Activated B cell treated with CpG ODN at 0.5 μM for 24 hours (primary cell): Measurements from ENCODE around the gene ABCC5. TPM values are rescaled to one million over a fixed set of nuclear protein-coding genes. Genes with fewer than 3 reads are reported as not detected.

Experiments
- ATAC-seq: fragments of 200-7000 bp; cut with Tn5 transposase; one replicate; pipeline ENCODE4 v1.10.0; 2021; ENCODE audit warnings: low read depth, mild to moderate bottlenecking, moderate library complexity
- CTCF ChIA-PET: fragments of 350-600 bp; sonication (Branson Sonifier 250); formaldehyde crosslinking; loops from one replicate; lab custom pipeline; 2021; ENCODE audit warnings: antibody characterized with exemption; lab: Charles Lee
- POLR2A ChIA-PET: fragments of 350-600 bp; sonication (Branson Sonifier 250); formaldehyde crosslinking; loops from one replicate; lab custom pipeline; 2021; ENCODE audit warnings: antibody characterized with exemption; lab: Charles Lee
- DNase-seq: peaks from one replicate; pipeline ENCODE4 v3.0.0; 2022
- H3K27ac Mint-ChIP-seq: one replicate; pipeline ENCODE4 v1.8.0; 2020; ENCODE audit warnings: mixed read lengths
- H3K27me3 Mint-ChIP-seq: one replicate; pipeline ENCODE4 v1.8.0; 2021; ENCODE audit warnings: mixed read lengths
- H3K36me3 Mint-ChIP-seq: one replicate; pipeline ENCODE4 v1.8.0; 2021; ENCODE audit warnings: low read depth, mixed read lengths
- H3K4me1 Mint-ChIP-seq: one replicate; pipeline ENCODE4 v1.8.0; 2021; ENCODE audit warnings: mixed read lengths
- H3K4me3 Mint-ChIP-seq: one replicate; pipeline ENCODE4 v1.8.0; 2020; ENCODE audit warnings: mild to moderate bottlenecking, mixed read lengths
- H3K9me3 Mint-ChIP-seq: one replicate; pipeline ENCODE4 v1.8.0; 2020; ENCODE audit warnings: mixed read lengths
- CTCF ChIP-seq: fragments of 200-600 bp; IDR thresholded peaks from one replicate; pipeline ENCODE4 v1.8.0; 2022; ENCODE audit warnings: antibody characterized with exemption, mild to moderate bottlenecking
- intact Hi-C: fragments of 100-400 bp; cut with micrococcal nuclease; formaldehyde crosslinking; loops from one replicate; pipeline ENCODE4 v1.15.1; 2024
- total RNA-seq: library from RNA; stranded (reverse); gene quantifications from 2 replicates; pipeline ENCODE4 v1.2.3, GENCODE V29; 2022

Gene ABCC5
- total RNA-seq, 1 donor from 2014 or later = 10.6 TPM

GRCh38 chr3:183913580-183913920 is 104.1 kb downstream of the ABCC5 start:
- Mint-ChIP-seq H3K27me3 (no peaks in the 10 kb centered on the region), H3K27ac (no peak overlapping the region), H3K36me3 (no peaks in the 10 kb centered on the region), H3K4me3 (no peak overlapping the region), H3K9me3 (no peaks in the 10 kb centered on the region), H3K4me1 (no peaks in the 10 kb centered on the region)
- DNase-seq (no peak), ATAC-seq (no peak)
- TF ChIP-seq CTCF = no peak
- intact Hi-C loops = no loop called here
- ChIA-PET POLR2A (no interaction called here), CTCF (no interaction called here)

GRCh38 chr3:183912895-183913579 is 104.6 kb downstream of the ABCC5 start:
- ChIA-PET POLR2A (no interaction called here), CTCF (no interaction called here)
- H3K4me3 Mint-ChIP-seq = no peak overlapping the region
- H3K27me3 Mint-ChIP-seq = no peaks in the 10 kb centered on the region
- ATAC-seq (no peak), DNase-seq (no peak)
- intact Hi-C loops = no loop called here
- H3K36me3 Mint-ChIP-seq = no peaks in the 10 kb centered on the region
- no peak for TF ChIP-seq CTCF
- no peak overlapping the region for H3K27ac Mint-ChIP-seq
- H3K9me3 Mint-ChIP-seq = no peaks in the 10 kb centered on the region
- no peaks in the 10 kb centered on the region for H3K4me1 Mint-ChIP-seq

DNA sequence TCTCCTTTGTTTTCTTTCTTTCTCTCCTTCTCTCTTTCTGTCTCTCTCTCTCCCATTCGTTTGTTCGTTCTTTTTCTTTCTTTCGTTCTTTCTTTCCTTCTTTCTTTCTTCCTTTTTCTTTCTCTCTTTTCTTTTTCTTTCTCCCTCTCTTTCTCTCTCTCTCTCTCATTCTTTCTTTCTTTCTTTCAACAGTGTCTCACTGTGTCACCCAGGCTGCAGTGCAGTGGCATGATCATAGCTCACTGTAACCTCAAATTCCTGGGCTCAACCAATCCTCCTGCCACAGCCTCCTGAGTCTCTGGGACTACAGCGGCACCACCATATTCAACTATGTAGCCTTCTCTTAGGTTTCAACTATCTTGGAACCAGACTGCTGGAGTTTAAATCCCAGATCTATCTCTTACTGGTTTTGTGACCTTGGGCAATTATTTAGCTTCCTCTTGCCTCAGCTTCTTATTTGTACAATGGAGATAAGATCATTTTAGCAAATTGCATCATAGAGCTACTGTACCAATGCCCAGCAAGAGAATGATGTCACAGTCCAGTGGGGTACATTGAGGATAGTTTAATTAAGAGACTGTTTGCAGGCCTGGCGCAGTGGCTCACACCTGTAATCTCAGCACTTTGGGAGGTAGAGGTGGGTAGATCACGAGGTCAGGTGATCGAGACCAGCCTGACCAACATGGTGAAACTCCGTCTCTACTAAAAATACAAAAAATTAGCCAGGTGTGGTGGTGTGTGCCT is 105.7 kb downstream of the ABCC5 start:
- no peak overlapping the region for H3K27ac Mint-ChIP-seq
- no peak for DNase-seq
- TF ChIP-seq CTCF = no peak
- POLR2A ChIA-PET = no interaction called here
- no peaks in the 10 kb centered on the region for H3K36me3 Mint-ChIP-seq
- H3K9me3 Mint-ChIP-seq = no peaks in the 10 kb centered on the region
- no peaks in the 10 kb centered on the region for H3K4me1 Mint-ChIP-seq
- no peak for ATAC-seq
- no peak overlapping the region for H3K4me3 Mint-ChIP-seq
- CTCF ChIA-PET = no interaction called here
- H3K27me3 Mint-ChIP-seq = no peaks in the 10 kb centered on the region
- intact Hi-C loops = no loop called here

DNA sequence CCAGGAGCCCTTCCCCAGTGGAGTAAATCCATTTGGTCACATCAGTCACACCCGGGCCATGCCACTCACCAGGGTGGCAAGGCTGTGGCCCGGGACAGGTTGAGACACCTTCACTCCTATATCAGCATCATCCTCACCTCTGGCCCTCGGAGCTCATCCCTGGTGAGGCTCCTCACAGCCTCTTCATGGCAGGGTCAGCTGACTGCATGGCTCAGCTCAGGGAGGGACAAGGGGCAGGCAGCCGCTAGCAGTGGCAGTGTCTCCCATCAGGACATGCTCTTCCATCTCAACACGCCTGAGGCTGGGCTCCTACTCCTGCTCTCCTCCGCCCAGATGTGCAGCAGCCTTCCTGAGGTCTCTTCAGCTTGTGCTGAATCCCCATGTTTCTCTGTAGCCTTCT is 106.6 kb downstream of the ABCC5 start:
- H3K36me3 Mint-ChIP-seq = no peaks in the 10 kb centered on the region
- POLR2A ChIA-PET = no interaction called here
- ATAC-seq (no peak), DNase-seq (no peak)
- CTCF ChIA-PET = no interaction called here
- H3K9me3 Mint-ChIP-seq = no peaks in the 10 kb centered on the region
- intact Hi-C loops = no loop called here
- H3K27ac Mint-ChIP-seq = no peak overlapping the region
- H3K4me3 Mint-ChIP-seq = no peak overlapping the region
- H3K27me3 Mint-ChIP-seq = no peaks in the 10 kb centered on the region
- no peak for TF ChIP-seq CTCF
- no peaks in the 10 kb centered on the region for H3K4me1 Mint-ChIP-seq

GRCh38 chr3:183909030-183909600 is 108.6 kb downstream of the ABCC5 start:
- ATAC-seq (no peak), DNase-seq (no peak)
- Mint-ChIP-seq H3K27ac (no peak overlapping the region), H3K9me3 (no peaks in the 10 kb centered on the region), H3K36me3 (no peaks in the 10 kb centered on the region), H3K27me3 (no peaks in the 10 kb centered on the region), H3K4me1 (no peaks in the 10 kb centered on the region), H3K4me3 (no peak overlapping the region)
- intact Hi-C loops = no loop called here
- ChIA-PET POLR2A (no interaction called here), CTCF (no interaction called here)
- TF ChIP-seq CTCF = no peak
